GM21576 (cell line): Measurements from ENCODE around the gene TSHZ2.
"Not testable (repeated sequence)": the region's sequence is repeated elsewhere in the genome, so short reads cannot be mapped to it uniquely, and the experiment has no call there.

Experiments used
- ATAC-seq: cut with Tn5 transposase; IDR thresholded peaks from one replicate; pipeline ENCODE4 v1.9.1; 2021; ENCODE audit warnings: mild to moderate bottlenecking, moderate library complexity; ENCODE audit not compliant: unreplicated experiment

TSHZ2 gene

DNA sequence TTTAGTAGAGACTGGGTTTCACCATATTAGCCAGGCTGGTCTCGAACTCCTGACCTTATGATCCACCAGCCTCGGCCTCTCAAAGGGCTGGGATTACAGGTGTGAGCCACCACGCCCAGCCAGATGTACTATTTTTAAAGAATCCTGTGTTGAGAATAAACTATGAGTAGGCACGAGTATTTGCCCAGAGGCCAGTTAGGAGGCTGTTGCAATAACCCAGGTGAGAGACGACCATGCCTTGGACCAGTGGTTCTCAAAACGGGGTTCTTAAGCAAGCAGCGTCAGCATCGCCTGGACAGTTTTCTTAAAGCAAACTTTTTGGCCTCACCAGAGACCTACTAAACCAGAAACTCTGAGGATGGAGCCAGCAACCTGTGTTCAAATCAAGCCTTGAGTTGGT is 362.7 kb downstream of the TSHZ2 start:
- no peak for ATAC-seq

GRCh38 chr20:53335555-53335954 is 363.4 kb downstream of the TSHZ2 start:
- ATAC-seq, result no peak

DNA sequence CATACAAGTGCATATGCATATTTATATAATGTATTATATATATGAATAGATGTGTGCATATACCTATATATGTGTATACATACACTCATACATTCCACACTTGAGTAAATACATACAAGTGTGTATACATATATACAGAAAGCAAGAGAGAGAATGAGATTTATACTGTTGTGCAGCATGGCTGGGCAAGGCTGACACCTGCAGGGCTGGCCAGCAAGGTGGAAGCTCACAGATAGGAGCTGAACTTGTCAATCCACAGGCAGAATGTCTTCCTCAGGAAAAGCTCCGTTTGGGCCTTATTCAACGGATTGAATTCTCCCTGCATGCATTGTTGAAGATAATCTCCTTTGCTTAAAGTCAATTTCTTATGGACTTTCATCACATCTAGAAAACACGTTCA is 364.7 kb downstream of the TSHZ2 start:
- no peak for ATAC-seq

DNA sequence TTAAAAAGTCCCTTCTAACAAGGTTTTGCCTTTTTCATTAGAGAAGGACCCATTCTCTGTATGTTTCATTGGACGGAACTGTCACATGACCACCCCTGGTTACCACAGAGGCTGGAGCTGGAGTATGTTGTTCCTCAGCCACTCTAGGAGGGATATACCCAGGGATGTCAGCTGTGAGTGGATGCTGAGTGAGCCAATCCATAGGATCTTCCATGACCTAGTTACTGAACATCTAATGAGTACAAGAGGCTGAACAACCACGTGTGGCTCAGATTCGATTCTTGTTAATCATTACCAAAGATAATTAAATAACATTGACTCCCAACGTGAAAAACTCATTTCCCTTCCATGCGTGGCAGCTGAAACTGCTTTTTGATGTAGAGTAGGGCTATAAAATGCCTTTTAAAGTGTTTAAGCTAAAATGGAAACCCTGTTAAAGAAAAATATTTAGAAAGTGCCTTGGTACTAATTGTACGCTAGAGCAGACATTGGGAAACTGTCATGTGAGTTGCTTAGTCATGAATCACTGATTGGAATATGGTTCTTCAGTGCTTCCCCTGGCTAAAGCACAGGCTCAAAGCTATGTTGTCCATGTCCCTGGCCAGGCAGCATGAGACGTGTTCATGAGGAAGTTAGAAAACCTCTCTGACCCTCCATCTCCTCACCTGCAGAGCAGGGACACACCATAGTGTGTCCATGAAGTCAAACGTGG is 365.4 kb downstream of the TSHZ2 start:
- no peak for ATAC-seq

GRCh38 chr20:53338716-53339115 is 366.6 kb downstream of the TSHZ2 start:
- ATAC-seq, result no peak

- ATAC-seq, result no peak
Observed at GRCh38 chr20:53342429-53342828, 370.3 kb downstream of the TSHZ2 start.

GRCh38 chr20:53343448-53343847 is 371.3 kb downstream of the TSHZ2 start:
- no peak for ATAC-seq

- no peak for ATAC-seq
Observed at GRCh38 chr20:53344891-53345290, 372.7 kb downstream of the TSHZ2 start.

DNA sequence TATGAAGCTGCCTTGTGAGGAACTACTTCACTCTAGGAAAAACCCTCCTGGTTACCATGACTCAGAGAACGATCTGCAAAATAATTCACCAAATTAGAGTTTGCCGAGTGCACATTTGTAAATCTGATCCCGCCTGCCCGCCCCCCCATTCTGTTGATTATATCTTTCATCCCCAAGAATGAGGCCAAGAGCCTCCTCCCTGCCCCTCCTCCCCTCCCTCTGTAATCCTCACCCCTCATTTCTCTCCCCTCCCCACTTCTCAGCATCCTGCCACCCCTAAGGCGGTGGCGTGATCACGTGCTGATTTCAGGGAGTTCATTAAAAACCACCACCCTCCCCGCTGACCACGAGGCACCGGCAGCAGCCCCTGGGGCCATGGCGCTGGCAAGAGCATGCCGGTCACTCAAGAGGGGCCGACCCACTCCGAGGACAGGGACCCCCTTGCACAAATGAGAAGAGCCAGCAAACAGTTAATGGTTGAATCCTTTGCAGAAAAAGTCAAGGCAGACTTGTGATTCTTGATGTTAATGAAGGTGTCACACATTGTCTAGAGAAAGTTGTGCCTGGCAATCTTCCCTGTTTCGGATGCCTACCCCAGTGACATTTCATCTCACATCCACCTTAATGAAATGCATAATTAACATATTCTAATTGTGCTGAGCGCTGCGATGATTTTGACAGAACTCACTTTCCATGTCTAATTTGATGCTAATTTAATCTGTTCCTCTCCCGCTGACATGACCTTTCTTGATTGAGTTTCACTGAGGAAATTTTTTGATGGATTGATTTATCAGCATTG is 373.6 kb downstream of the TSHZ2 start:
- no peak for ATAC-seq

- ATAC-seq, result no peak
Observed at GRCh38 chr20:53346335-53346648, 374.1 kb downstream of the TSHZ2 start.

GRCh38 chr20:53349730-53350129 is 377.6 kb downstream of the TSHZ2 start:
- ATAC-seq, result no peak

DNA sequence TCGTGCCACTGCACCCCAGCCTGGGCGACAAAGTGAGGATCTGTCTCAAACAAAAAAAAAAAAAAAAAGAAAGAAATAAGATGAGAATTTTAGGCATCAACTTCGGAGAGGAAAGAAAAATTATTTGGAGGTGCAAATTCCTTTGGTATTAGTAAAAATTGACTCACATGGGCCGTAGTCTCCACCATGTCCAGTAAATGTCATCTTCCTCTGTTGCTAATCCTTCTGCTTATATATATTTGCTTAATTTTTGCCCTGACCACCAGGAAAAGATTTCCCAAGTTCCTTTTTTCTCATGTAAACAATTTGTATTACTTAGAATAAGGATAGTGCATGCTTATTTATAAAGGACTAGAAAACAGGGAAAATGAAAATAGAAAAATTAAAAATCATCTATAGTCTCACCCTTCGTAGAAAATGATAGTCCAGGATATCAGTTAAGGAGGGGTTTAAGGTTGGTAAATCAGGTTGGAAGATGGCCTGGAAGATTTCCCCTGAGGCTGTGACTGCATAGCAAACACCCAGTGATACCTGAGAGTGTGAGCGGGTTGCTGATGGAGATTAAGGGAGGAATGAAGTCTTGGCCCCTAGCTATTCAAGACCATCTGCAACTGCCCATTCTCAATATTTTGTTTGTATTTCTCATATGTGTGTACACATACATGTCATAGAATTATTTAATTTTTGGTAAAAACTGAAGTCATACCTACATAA is 380.7 kb downstream of the TSHZ2 start:
- no peak for ATAC-seq

DNA sequence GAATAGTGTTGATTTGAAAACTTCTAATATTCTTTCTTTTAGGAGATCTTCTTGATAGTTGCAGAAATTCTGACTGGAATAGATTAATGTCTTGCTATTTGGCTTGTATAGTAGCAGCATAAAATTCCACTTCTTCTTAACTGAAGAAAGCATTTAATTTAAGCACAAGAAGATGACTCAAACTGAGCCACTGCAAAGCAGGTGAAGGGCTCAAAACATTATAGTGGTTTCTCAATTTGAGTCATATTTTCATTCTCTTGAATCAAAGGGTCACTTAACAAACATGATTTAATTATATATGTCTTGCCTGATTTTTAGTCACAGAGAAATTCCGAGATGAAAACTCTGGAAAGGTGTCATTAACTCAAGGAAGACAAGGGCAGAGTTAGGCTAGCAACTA is 382.2 kb downstream of the TSHZ2 start:
- ATAC-seq, result no peak

DNA sequence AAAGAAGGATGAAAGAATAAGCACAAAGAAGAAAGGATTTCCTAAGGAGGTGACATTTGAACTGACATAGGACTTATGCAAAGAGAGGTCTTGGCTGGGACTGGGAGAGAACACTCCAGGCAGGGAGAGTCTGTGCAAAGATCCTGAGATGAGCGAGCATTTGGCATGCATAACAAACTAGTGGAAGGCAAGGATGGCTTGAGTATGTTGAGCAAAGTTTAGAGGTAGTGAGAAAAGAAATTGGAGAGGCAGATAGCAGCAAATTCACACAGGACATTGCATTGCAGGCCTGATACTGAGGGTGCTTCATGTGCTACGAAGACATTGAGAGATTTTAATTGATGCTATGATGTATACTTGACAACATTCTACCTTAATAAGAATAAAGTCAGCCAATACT is 383.6 kb downstream of the TSHZ2 start:
- no peak for ATAC-seq

GRCh38 chr20:53359425-53359824 is 387.3 kb downstream of the TSHZ2 start:
- no peak for ATAC-seq

- ATAC-seq, result no peak
Observed at GRCh38 chr20:53360852-53361251, 388.7 kb downstream of the TSHZ2 start.

DNA sequence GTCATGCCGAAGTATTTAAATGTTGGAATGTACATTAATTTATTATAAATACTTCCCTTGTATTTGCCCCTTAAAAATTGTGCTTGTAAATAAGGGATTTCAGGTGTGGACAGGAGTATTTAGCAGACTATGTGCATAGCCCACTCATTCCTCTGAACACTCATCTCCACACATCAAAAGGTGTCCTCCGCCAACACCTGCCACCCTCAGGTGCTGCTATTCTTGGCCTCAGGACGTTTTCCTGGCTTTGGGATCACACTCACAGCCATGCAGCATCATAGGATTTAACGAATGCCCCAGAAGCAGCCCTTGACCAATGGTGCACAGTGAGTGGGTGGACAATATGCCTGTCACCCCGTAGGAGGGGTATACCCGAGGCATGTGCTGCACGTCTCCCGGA is 390.6 kb downstream of the TSHZ2 start:
- ATAC-seq, result no peak

DNA sequence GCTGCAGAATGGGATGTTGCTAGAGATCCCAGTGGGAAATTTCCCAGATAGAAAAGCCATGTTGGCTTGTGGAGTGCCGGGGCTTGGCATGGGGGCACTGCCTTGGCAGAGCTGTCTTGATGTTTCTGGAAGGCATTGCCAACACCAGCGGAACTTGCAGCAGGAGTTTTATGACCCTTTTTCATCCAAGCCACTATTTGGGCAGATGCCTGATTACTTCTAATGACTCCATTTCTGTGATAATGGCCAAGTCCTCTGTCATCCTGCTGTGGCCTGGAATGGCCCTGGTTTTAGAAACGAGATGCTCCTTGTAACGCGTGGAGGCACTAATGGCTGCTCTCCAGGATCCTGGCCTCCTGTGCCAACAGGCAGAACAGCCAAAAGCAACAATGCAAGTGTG is 392.5 kb downstream of the TSHZ2 start:
- no peak for ATAC-seq

DNA sequence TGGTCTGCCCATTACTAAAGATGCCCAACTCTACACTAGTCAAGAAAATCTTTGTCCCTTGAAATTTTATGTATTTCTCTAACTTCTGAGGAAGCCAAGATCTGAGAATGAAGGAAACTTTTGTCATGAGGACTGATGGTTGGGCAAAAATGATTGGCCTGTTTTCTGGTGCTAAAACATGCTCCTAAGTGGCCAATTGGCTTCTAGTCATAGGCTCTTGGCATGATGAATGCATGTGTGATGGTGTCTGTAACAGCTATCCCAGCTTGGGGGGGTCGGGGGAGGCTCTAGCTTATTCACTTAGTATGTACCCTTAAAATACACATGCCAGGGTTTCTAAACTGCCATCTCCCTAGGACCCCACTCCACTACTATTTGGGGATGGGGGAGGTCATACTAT is 392.9 kb downstream of the TSHZ2 start:
- ATAC-seq, result no peak

DNA sequence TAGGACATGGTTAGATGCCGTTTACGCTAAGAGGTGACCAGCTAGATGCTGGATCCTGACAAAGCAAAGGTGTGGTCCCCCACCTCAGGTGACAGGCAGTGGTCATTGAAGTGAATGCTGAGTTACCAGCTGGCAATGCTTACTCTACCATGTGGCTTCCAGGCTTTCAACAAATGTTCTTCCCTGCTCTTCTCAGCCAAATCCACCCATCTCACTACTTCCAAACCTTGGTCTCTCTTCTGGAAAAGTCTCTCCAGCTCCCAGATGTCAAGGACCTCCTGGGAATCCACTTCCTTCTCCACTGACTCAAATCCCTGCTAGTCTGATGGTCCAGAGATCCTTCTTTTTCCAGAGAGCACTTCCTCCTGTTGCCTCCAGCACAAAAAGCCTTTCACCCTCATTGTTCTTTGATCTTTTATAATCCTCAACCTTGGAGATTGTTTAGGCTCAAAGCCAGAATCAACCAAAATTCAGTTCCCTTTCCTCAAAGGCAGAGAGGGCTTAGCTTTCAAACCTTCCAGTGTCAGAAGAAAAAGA is 393.4 kb downstream of the TSHZ2 start:
- ATAC-seq, result no peak

GRCh38 chr20:53366928-53367327 is 394.8 kb downstream of the TSHZ2 start:
- ATAC-seq, result not testable (repeated sequence)

DNA sequence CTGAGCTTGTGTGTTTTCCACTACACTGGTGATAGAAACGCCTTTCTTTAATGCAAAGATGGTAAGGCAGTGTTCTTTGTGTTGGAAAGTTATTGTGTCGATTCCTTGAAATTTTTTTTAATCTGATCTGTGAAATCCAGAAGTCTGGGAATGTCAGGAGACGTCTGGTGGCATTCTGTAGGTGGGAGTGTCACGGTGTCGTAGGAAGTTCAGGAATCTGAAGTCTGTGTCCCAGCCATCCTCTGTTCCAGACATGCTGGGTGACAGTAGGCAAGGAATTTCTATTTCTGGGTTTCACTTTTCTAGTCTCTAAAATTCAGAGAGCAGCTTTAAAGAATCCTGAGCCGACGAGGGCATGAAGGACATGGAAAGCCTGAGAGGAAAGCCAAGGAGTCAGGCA is 397.7 kb downstream of the TSHZ2 start:
- ATAC-seq, result no peak
